Measurements from ENCODE around the gene RAB11FIP3. TPM values are rescaled to one million over a fixed set of nuclear protein-coding genes. Genes with fewer than 3 reads are reported as not detected.
A peak's percentile ranks its signal among the peaks of the same experiment; 100 is the strongest.

RAB11FIP3 gene
- total RNA-seq, 1 experiment from 2014 or later, result 37.1 TPM

GRCh38 chr16:378821-379182, 46.6 kb upstream of the RAB11FIP3 start:
- no peak for TF ChIP-seq CTCF (conservative IDR thresholded peaks at IDR 0.05)
- Histone ChIP-seq H3K9ac (ENCODE audit: extremely low read depth, insufficient read length, low read length) (no peak overlapping the region), H3K23me2 (ENCODE audit: insufficient read length, low read depth, low read length, poor library complexity, severe bottlenecking) (peaks cover 9% of the 10 kb centered on the region), H4K8ac (replicated peaks; ENCODE audit: insufficient read length, low read depth, low read length) (no peak overlapping the region), H2BK15ac (ENCODE audit: low read depth, low read length) (no peak overlapping the region), H3K18ac (ENCODE audit: insufficient read length, low read depth, low read length) (no peak overlapping the region), H3T11ph (ENCODE audit: low read length) (no peak overlapping the region), H3K56ac (ENCODE audit: insufficient read length, low read depth, low read length) (no peak overlapping the region), H3K14ac (ENCODE audit: insufficient read depth, low read length) (no peak overlapping the region), H3K79me1 (ENCODE audit: insufficient read depth, low read depth, low read length, poor library complexity, severe bottlenecking) (no peaks in the 10 kb centered on the region), H3K4me1 (ENCODE audit: insufficient read depth, low read length) (no peaks in the 10 kb centered on the region), H2BK5ac (ENCODE audit: insufficient read length, low read length) (no peak overlapping the region), H4K91ac (ENCODE audit: insufficient read length, low read depth, low read length) (no peak overlapping the region), H2BK12ac (ENCODE audit: insufficient read length, low read depth, low read length) (no peak overlapping the region), H3K4ac (ENCODE audit: low read depth, low read length) (no peak overlapping the region), H3K23ac (ENCODE audit: insufficient read length, low read depth, low read length) (no peak overlapping the region), H3K9me3 (ENCODE audit: control insufficient read depth, low read depth, low read length) (no peaks in the 10 kb centered on the region), H2AFZ (ENCODE audit: low read length) (no peak overlapping the region), H4K20me1 (ENCODE audit: control insufficient read depth, insufficient read depth, insufficient read length) (no peaks in the 10 kb centered on the region), H3K27ac (ENCODE audit: insufficient read length, low read depth, low read length) (no peak overlapping the region), H2AK5ac (ENCODE audit: insufficient read length, low read length) (no peak overlapping the region), H2BK20ac (ENCODE audit: low read depth, low read length, poor library complexity, severe bottlenecking) (no peak overlapping the region), H3K27me3 (ENCODE audit: insufficient read depth, low read length) (no peaks in the 10 kb centered on the region), H4K5ac (ENCODE audit: insufficient read length, low read depth, low read length) (no peak overlapping the region), H3K4me2 (ENCODE audit: insufficient read depth, insufficient read length, low read length) (no peak overlapping the region), H3K79me2 (ENCODE audit: insufficient read depth, low read length) (no peaks in the 10 kb centered on the region; the same call in 1 of the 2 replicates), H2BK120ac (ENCODE audit: low read depth, low read length, poor library complexity, severe bottlenecking) (no peak overlapping the region)
- no peak for DNase-seq
- peak overlapping the region in 1 of 3 experiments; percentile 48; a peak in 1 of 7 replicates for H3K27ac Mint-ChIP-seq
- H3K4me3 Mint-ChIP-seq, result peak overlapping the region; percentile 44 to 81; a peak in 3 of 5 replicates
- H3K27me3 Mint-ChIP-seq (ENCODE audit: low read depth), result peaks cover 3% of the 10 kb centered on the region; the same call in 1 of the 2 replicates
- no CpG with 5 or more reads among the region's 14 CpGs for WGBS (ENCODE audit: extremely low coverage, insufficient read length, low lambda C conversion rate)
- H3K9me3 Mint-ChIP-seq, result no peaks in the 10 kb centered on the region
- peaks cover 0 to 29% (median 10%) of the 10 kb centered on the region in 3 experiments; a peak in 6 of 7 replicates for H3K36me3 Mint-ChIP-seq (ENCODE audit: insufficient read depth in 1 of 3, low read depth in 3 of 3)
- peaks cover 14 to 35% of the 10 kb centered on the region in 2 experiments for H3K4me1 Mint-ChIP-seq
